MM.1S (cell line): ENCODE data around the gene TLK1.

ENCODE experiments used
- DNase-seq: peaks from one replicate; pipeline ENCODE4 v3.0.0-alpha.2; 2015
- H2AFZ ChIP-seq: fragments of 300-600 bp; sonication (generic); 2 replicates; pipeline ENCODE4 v1.6.0; 2016; ENCODE audit warnings: antibody characterized with exemption, low read length
- H3F3A ChIP-seq: fragments of 300-600 bp; sonication (generic); 2 replicates; pipeline ENCODE4 v1.6.1; 2016; ENCODE audit warnings: mild to moderate bottlenecking, antibody characterized with exemption, low read length, moderate library complexity, mixed read lengths; ENCODE audit not compliant: insufficient read depth
- H3K27ac ChIP-seq: fragments of 300-600 bp; sonication (generic); 2 replicates; pipeline ENCODE4 v1.5.1; 2016; ENCODE audit warnings: mild to moderate bottlenecking, low read length
- H3K27me3 ChIP-seq: fragments of 300-600 bp; sonication (generic); replicated peaks from 2 replicates; pipeline ENCODE4 v1.6.0; 2016; ENCODE audit warnings: low read length; ENCODE audit not compliant: insufficient read depth
- H3K36me3 ChIP-seq: fragments of 300-600 bp; sonication (generic); replicated peaks from 2 replicates; pipeline ENCODE4 v1.6.1; 2016; ENCODE audit warnings: mild to moderate bottlenecking, low read length, mixed read lengths; ENCODE audit not compliant: insufficient read depth
- H3K4me1 ChIP-seq: fragments of 300-600 bp; sonication (generic); 2 replicates; pipeline ENCODE4 v1.6.1; 2016; ENCODE audit warnings: low read length, mixed read lengths
- H3K4me2 ChIP-seq: fragments of 300-600 bp; sonication (generic); 2 replicates; pipeline ENCODE4 v1.6.0; 2016; ENCODE audit warnings: low read depth, low read length
- H3K4me3 ChIP-seq: fragments of 300-600 bp; sonication (generic); 2 replicates; pipeline ENCODE4 v1.5.1; 2016; ENCODE audit warnings: low read length, mixed read lengths
- H3K79me2 ChIP-seq: fragments of 300-600 bp; sonication (generic); 2 replicates; pipeline ENCODE4 v1.6.1; 2016; ENCODE audit warnings: mixed run types, low read length, mixed read lengths
- H3K9ac ChIP-seq: fragments of 300-600 bp; sonication (generic); 2 replicates; pipeline ENCODE4 v1.6.1; 2016; ENCODE audit warnings: low read length, mixed read lengths
- H3K9me2 ChIP-seq: fragments of 300-600 bp; sonication (generic); replicated peaks from 2 replicates; pipeline ENCODE4 v1.6.1; 2016; ENCODE audit warnings: mild to moderate bottlenecking, low read length, mixed read lengths; ENCODE audit not compliant: insufficient read depth
- H3K9me3 ChIP-seq: fragments of 300-600 bp; sonication (generic); replicated peaks from 2 replicates; pipeline ENCODE4 v1.6.1; 2016; ENCODE audit warnings: mild to moderate bottlenecking, low read length, mixed read lengths; ENCODE audit not compliant: insufficient read depth
- H4K20me1 ChIP-seq: fragments of 300-600 bp; sonication (generic); 2 replicates; pipeline ENCODE4 v1.6.1; 2016; ENCODE audit warnings: mild to moderate bottlenecking, low read length, moderate library complexity, mixed read lengths; ENCODE audit not compliant: insufficient read depth
- CTCF ChIP-seq: fragments of 300-600 bp; sonication (generic); IDR thresholded peaks from 2 replicates; pipeline ENCODE4 v1.5.1; 2016; ENCODE audit warnings: antibody characterized with exemption, low read length, mixed read lengths
- EZH2 ChIP-seq: fragments of 300-600 bp; sonication (generic); optimal IDR thresholded peaks from 2 replicates; pipeline ENCODE3; 2017; ENCODE audit warnings: low read depth, mild to moderate bottlenecking, antibody characterized with exemption, low read length, mixed read lengths
- EZH2phosphoT487 ChIP-seq: fragments of 300-600 bp; sonication (generic); IDR thresholded peaks from 2 replicates; pipeline ENCODE4 v1.6.1; 2018; ENCODE audit warnings: antibody characterized with exemption, low read length

Gene TLK1

DNA sequence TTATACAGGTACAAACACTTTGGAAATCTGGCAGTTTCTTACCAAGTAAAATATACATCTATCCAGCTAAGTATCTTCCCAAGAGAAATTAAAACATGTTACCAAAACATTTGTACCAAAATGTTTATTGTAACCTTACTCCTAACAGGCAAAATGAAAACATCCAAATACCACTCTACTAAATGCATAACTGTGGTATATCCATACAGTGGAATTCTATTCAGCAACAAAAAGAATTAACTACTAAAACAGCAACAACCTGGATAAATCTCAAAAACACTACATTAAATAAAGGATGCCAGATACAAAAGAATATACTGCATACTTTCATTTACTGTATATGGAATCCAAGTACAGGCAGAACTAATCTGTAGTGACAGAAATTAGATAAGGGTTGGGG lies 51.1 kb downstream of the TLK1 start:
- TF ChIP-seq EZH2phosphoT487 (no peak), CTCF (no peak), EZH2 (no peak)

DNA sequence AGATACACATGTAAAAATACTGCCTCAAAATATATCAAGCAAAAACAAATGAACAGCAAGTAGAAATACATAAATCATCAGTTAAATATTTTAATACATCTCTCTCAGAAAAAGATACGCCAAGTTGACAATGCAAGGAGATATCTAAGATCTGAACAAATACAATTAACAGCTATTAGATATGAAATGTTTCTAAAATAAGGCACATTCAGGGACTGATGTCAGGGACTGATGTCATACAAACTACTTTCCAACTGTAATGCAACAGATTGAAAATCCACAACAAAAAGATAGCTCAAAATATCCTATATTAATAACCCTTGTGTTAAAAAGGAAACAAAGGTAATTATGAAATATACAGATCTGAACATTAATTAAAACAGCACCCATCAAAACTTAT lies 51.7 kb downstream of the TLK1 start:
- Histone ChIP-seq H3K4me1 (no peaks in the 10 kb centered on the region), H3K9me3 (no peaks in the 10 kb centered on the region), H3K27me3 (no peaks in the 10 kb centered on the region), H3K9ac (no peak overlapping the region), H3K36me3 (no peaks in the 10 kb centered on the region; the same call in 1 of the 2 replicates), H4K20me1 (peaks cover 4% of the 10 kb centered on the region; the same call in 1 of the 2 replicates), H3K27ac (no peak overlapping the region), H3K79me2 (peaks cover 98% of the 10 kb centered on the region), H2AFZ (no peak overlapping the region), H3K9me2 (no peaks in the 10 kb centered on the region), H3K4me2 (no peak overlapping the region), H3K4me3 (no peak overlapping the region), H3F3A (no peaks in the 10 kb centered on the region)
- no peak for TF ChIP-seq CTCF
- no peak for DNase-seq

More for the DNA sequence above, 51.1 kb downstream of the TLK1 start:
- no peaks in the 10 kb centered on the region for H3K4me1 ChIP-seq
- no peak overlapping the region for H3K4me2 ChIP-seq
- no peak overlapping the region for H3K9ac ChIP-seq
- DNase-seq: no peak
- H3K9me2 ChIP-seq: no peaks in the 10 kb centered on the region
- H3K27ac ChIP-seq: no peak overlapping the region
- H2AFZ ChIP-seq: no peak overlapping the region
- no peaks in the 10 kb centered on the region; the same call in 1 of the 2 replicates for H3K36me3 ChIP-seq
- H3F3A ChIP-seq: no peaks in the 10 kb centered on the region
- peaks cover 4% of the 10 kb centered on the region; the same call in 1 of the 2 replicates for H4K20me1 ChIP-seq
- H3K79me2 ChIP-seq: peaks cover 98% of the 10 kb centered on the region
- no peak overlapping the region for H3K4me3 ChIP-seq
- H3K27me3 ChIP-seq: no peaks in the 10 kb centered on the region
- no peaks in the 10 kb centered on the region for H3K9me3 ChIP-seq

DNA sequence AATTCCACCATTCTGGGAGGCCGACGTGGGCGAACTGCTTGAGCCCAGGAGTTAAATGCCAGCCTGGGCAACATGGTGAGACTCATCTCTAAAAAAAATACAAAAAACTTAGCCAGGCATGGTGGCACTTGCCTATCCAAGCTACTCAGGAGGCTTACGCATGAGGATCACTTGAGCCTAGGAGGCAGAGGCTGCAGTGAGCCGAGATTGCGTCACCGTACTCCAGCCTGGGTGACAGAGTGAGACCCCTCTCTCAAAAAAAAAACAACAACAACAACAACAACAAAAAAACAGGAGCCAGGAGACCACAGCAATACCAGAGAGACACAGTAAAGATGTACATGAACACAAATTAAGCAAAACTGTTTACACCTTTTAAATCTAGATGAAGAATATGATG lies 52.9 kb downstream of the TLK1 start:
- no peaks in the 10 kb centered on the region for H3K4me1 ChIP-seq
- no peaks in the 10 kb centered on the region for H3K9me3 ChIP-seq
- H4K20me1 ChIP-seq: peaks cover 4% of the 10 kb centered on the region; the same call in 1 of the 2 replicates
- no peak overlapping the region for H3K9ac ChIP-seq
- H3K4me3 ChIP-seq: no peak overlapping the region
- H3F3A ChIP-seq: no peaks in the 10 kb centered on the region
- no peak overlapping the region for H3K4me2 ChIP-seq
- TF ChIP-seq CTCF: no peak
- no peak for TF ChIP-seq EZH2phosphoT487
- TF ChIP-seq EZH2: no peak
- H2AFZ ChIP-seq: no peak overlapping the region
- no peaks in the 10 kb centered on the region; the same call in 1 of the 2 replicates for H3K36me3 ChIP-seq
- H3K27ac ChIP-seq: no peak overlapping the region
- peaks cover 97% of the 10 kb centered on the region for H3K79me2 ChIP-seq
- no peak for DNase-seq
- H3K9me2 ChIP-seq: no peaks in the 10 kb centered on the region
- no peaks in the 10 kb centered on the region for H3K27me3 ChIP-seq
